Endothelial cell of umbilical vein (primary cell): Measurements from ENCODE around the gene MCC.

Experiments
- CTCF ChIP-seq, 2 donors: IDR thresholded peaks; 1 replicate in 1 of 2; 2 replicates in 1 of 2; pipeline ENCODE4 v1.5.1; 2011; ENCODE audit warnings: low read length in 2 of 2, mild to moderate bottlenecking in 2 of 2, moderate library complexity in 2 of 2, control low read depth in 1 of 2, inconsistent platforms in 1 of 2, low read depth in 1 of 2; ENCODE audit not compliant: insufficient read depth in 1 of 2; ENCODE audit errors: extremely low read depth in 1 of 2
- EZH2 ChIP-seq: IDR thresholded peaks from 2 replicates; pipeline ENCODE4 v1.6.1; 2012; ENCODE audit warnings: borderline replicate concordance, low read depth, mild to moderate bottlenecking, moderate library complexity, low read length, inconsistent platforms; ENCODE audit not compliant: severe bottlenecking
- FOS ChIP-seq: IDR thresholded peaks from 2 replicates; pipeline ENCODE4 v1.6.1; 2011; ENCODE audit warnings: mild to moderate bottlenecking, low read length, moderate library complexity, borderline replicate concordance; ENCODE audit not compliant: insufficient read depth
- GATA2 ChIP-seq: IDR thresholded peaks from 2 replicates; pipeline ENCODE4 v1.7.0; 2011; ENCODE audit warnings: low read depth, mild to moderate bottlenecking, moderate library complexity, mixed read lengths, low read length; ENCODE audit not compliant: insufficient read length, insufficient read depth
- JUN ChIP-seq: IDR thresholded peaks from 2 replicates; pipeline ENCODE4 v1.6.1; 2011; ENCODE audit warnings: borderline replicate concordance, low read depth; ENCODE audit not compliant: insufficient read length, insufficient read depth
- MYC ChIP-seq: IDR thresholded peaks from one replicate; pipeline ENCODE4 v1.6.1; 2011; ENCODE audit warnings: mild to moderate bottlenecking, low read depth, low read length
- POLR2A ChIP-seq: IDR thresholded peaks from 2 replicates; pipeline ENCODE4 v1.6.1; 2012; ENCODE audit warnings: low read depth, mild to moderate bottlenecking, control low read depth, low read length
- POLR2AphosphoS5 ChIP-seq: IDR thresholded peaks from 2 replicates; pipeline ENCODE4 v1.6.1; 2012; ENCODE audit warnings: low read depth, mild to moderate bottlenecking, control low read depth, low read length, moderate library complexity; ENCODE audit not compliant: insufficient read depth
- TF ChIP-seq, protein P1 (sequence below): IDR thresholded peaks from 2 replicates; pipeline ENCODE4 v1.6.1; 2011; ENCODE audit not compliant: insufficient read depth, insufficient read length

GRCh38 chr5:113245427-113246225, 242.6 kb downstream of the MCC start:
- TF ChIP-seq CTCF (IDR thresholded peaks at IDR 0.05; ENCODE audit: extremely low read depth in 1 of 2, insufficient read depth in 1 of 2, low read depth in 1 of 2, low read length in 2 of 2) (no peak), POLR2AphosphoS5 (no peak), EZH2 (no peak), GATA2 (no peak), MYC (no peak), JUN (no peak), POLR2A (no peak), FOS (no peak)
- TF ChIP-seq, protein P1, sequence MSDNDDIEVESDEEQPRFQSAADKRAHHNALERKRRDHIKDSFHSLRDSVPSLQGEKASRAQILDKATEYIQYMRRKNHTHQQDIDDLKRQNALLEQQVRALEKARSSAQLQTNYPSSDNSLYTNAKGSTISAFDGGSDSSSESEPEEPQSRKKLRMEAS, result no peak
